Astrocyte (in vitro differentiated cells and primary cell): ENCODE data around the gene OR52B2.

Experiments used
- CTCF ChIP-seq: IDR thresholded peaks from 2 replicates; pipeline ENCODE4 v1.5.1; 2011; ENCODE audit warnings: low read depth, mild to moderate bottlenecking, inconsistent platforms, low read length, moderate library complexity; ENCODE audit not compliant: insufficient read depth
- EZH2 ChIP-seq: IDR thresholded peaks from 2 replicates; pipeline ENCODE4 v1.6.1; 2012; ENCODE audit warnings: mild to moderate bottlenecking, low read length, inconsistent platforms; ENCODE audit not compliant: insufficient read depth

- TF ChIP-seq CTCF (no peak), EZH2 (no peak)
Measured at GRCh38 chr11:6203327-6203726, 33.2 kb upstream of the OR52B2 start.
